Thoracic aorta (tissue), 2 donors: ENCODE measurements around the gene GGACT. TPM values are rescaled to one million over a fixed set of nuclear protein-coding genes. Genes with fewer than 3 reads are reported as not detected.
A peak's percentile ranks its signal among the peaks of the same experiment; 100 is the strongest.
"Not testable (repeated sequence)": the region's sequence is repeated elsewhere in the genome, so short reads cannot be mapped to it uniquely, and the experiment has no call there.

Experiments used
- ATAC-seq: fragments of 150-250 bp; one replicate; pipeline ENCODE4 v1.8.0; 2017; ENCODE audit warnings: low read depth; ENCODE audit not compliant: insufficient number of reproducible peaks, low FRiP score
- DNase-seq: peaks from one replicate; pipeline ENCODE4 v3.0.0-alpha.2; 2020; ENCODE audit warnings: low spot score
- H3K27ac ChIP-seq, 2 donors: fragments of 200-600 bp; sonication (generic); 1 replicate in 1 of 2; 2 replicates in 1 of 2; pipeline ENCODE4 v1.5.1; 2016; ENCODE audit warnings: mild to moderate bottlenecking in 2 of 2, moderate library complexity in 2 of 2
- H3K27me3 ChIP-seq: fragments of 200-600 bp; sonication (generic); replicated peaks from 2 replicates; pipeline ENCODE4 v1.6.0; 2016; ENCODE audit warnings: mild to moderate bottlenecking; ENCODE audit not compliant: insufficient read depth
- H3K36me3 ChIP-seq: fragments of 200-600 bp; sonication (generic); one replicate; pipeline ENCODE4 v1.5.1; 2016
- H3K4me1 ChIP-seq, 2 donors: fragments of 200-600 bp; sonication (generic); 1 replicate in 1 of 2; 2 replicates in 1 of 2; pipeline versions ENCODE4 v1.5.1 to v1.6.0; 2016; ENCODE audit warnings: low read depth in 2 of 2, mild to moderate bottlenecking in 1 of 2; ENCODE audit not compliant: control insufficient read depth in 1 of 2
- H3K4me3 ChIP-seq: fragments of 200-600 bp; sonication (generic); 2 replicates; pipeline ENCODE4 v1.5.1; 2016; ENCODE audit warnings: mild to moderate bottlenecking
- H3K9me3 ChIP-seq: fragments of 200-600 bp; sonication (generic); 2 replicates; pipeline ENCODE4 v1.5.1; 2016
- total RNA-seq, 2 donors: library from RNA; depleted of rRNA; stranded (reverse); fragments of >200 nt; gene quantifications; one replicate each; pipeline versions ENCODE4 v1.1.0 to v1.2.3, GENCODE V29; 2016
- TF ChIP-seq, protein P1 (sequence below): fragments of 200-600 bp; sonication (generic); IDR thresholded peaks from one replicate; pipeline ENCODE4 v1.5.1; 2019; ENCODE audit warnings: antibody characterized with exemption

Gene GGACT
- total RNA-seq, 2 donors from 2014 or later: 0.27 to 0.92 TPM

- H3K36me3 ChIP-seq: no peaks in the 10 kb centered on the region
- no peaks in the 10 kb centered on the region for H3K27me3 ChIP-seq
- no peak for DNase-seq
- H3K4me1 ChIP-seq: no peaks in the 10 kb centered on the region
- TF ChIP-seq, protein P1, sequence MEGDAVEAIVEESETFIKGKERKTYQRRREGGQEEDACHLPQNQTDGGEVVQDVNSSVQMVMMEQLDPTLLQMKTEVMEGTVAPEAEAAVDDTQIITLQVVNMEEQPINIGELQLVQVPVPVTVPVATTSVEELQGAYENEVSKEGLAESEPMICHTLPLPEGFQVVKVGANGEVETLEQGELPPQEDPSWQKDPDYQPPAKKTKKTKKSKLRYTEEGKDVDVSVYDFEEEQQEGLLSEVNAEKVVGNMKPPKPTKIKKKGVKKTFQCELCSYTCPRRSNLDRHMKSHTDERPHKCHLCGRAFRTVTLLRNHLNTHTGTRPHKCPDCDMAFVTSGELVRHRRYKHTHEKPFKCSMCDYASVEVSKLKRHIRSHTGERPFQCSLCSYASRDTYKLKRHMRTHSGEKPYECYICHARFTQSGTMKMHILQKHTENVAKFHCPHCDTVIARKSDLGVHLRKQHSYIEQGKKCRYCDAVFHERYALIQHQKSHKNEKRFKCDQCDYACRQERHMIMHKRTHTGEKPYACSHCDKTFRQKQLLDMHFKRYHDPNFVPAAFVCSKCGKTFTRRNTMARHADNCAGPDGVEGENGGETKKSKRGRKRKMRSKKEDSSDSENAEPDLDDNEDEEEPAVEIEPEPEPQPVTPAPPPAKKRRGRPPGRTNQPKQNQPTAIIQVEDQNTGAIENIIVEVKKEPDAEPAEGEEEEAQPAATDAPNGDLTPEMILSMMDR: no peak
- H3K9me3 ChIP-seq: no peaks in the 10 kb centered on the region
- no peak overlapping the region for H3K27ac ChIP-seq
- no peak for ATAC-seq
- H3K4me3 ChIP-seq: no peak overlapping the region
Measured at GRCh38 chr13:100581030-100581429, 7.6 kb downstream of the GGACT start.

- no peaks in the 10 kb centered on the region for H3K27me3 ChIP-seq
- H3K4me1 ChIP-seq: no peaks in the 10 kb centered on the region
- ATAC-seq (no peak), DNase-seq (no peak)
- TF ChIP-seq, protein P1: no peak
- H3K27ac ChIP-seq: no peak overlapping the region
- H3K36me3 ChIP-seq: no peaks in the 10 kb centered on the region
- no peak overlapping the region for H3K4me3 ChIP-seq
- H3K9me3 ChIP-seq: no peaks in the 10 kb centered on the region
Measured at GRCh38 chr13:100580045-100580444, 8.5 kb downstream of the GGACT start.

- not testable (repeated sequence) for H3K4me3 ChIP-seq, H3K9me3 ChIP-seq, H3K27me3 ChIP-seq, H3K4me1 ChIP-seq, ATAC-seq, H3K27ac ChIP-seq, DNase-seq, H3K36me3 ChIP-seq
Measured at GRCh38 chr13:100577239-100577638, 11.3 kb downstream of the GGACT start.

DNA sequence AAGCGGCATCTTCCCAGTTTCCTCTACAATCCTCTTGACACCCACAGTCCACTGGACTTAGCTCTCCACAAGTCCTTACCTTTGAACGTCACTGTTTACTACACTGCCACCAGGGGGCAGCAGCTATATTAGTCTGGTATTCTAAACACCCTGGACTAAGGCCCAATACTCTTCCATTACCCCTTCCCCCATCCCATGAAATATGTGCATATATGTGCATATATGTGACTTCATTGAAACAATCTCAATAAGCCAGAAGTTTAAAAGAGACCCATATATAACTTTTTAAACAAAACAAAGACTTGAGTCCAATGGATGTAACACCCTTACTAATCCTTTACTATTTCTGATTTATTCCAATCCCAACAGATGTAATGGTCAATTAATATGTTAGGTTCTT lies 15.5 kb downstream of the GGACT start:
- TF ChIP-seq, protein P1: peak; percentile 57
- Histone ChIP-seq H3K27me3 (no peaks in the 10 kb centered on the region), H3K4me1 (no peaks in the 10 kb centered on the region), H3K27ac (no peak overlapping the region), H3K9me3 (no peaks in the 10 kb centered on the region), H3K36me3 (no peaks in the 10 kb centered on the region), H3K4me3 (no peak overlapping the region)
- ATAC-seq: no peak
- DNase-seq: no peak

GRCh38 chr13:100566543-100566942 lies 22.0 kb downstream of the GGACT start:
- H3K4me3 ChIP-seq: no peak overlapping the region
- TF ChIP-seq, protein P1: no peak
- no peaks in the 10 kb centered on the region for H3K4me1 ChIP-seq
- peaks cover 4% of the 10 kb centered on the region for H3K9me3 ChIP-seq
- no peaks in the 10 kb centered on the region for H3K27me3 ChIP-seq
- no peak for DNase-seq
- H3K36me3 ChIP-seq: no peaks in the 10 kb centered on the region
- H3K27ac ChIP-seq: no peak overlapping the region
- no peak for ATAC-seq

GRCh38 chr13:100565286-100565685 lies 23.3 kb downstream of the GGACT start:
- H3K27ac ChIP-seq: no peak overlapping the region
- H3K36me3 ChIP-seq: no peaks in the 10 kb centered on the region
- H3K4me3 ChIP-seq: no peak overlapping the region
- ATAC-seq (no peak), DNase-seq (no peak)
- no peaks in the 10 kb centered on the region for H3K27me3 ChIP-seq
- TF ChIP-seq, protein P1: no peak
- no peaks in the 10 kb centered on the region for H3K4me1 ChIP-seq
- peaks cover 4% of the 10 kb centered on the region for H3K9me3 ChIP-seq
